22Rv1 (cell line): ENCODE measurements around the gene CST9.

Experiments
- H3K27ac ChIP-seq: fragments of 450-650 bp; 2 replicates; pipeline ENCODE4 v1.5.1; 2017
- CTCF ChIP-seq: fragments of 450-650 bp; IDR thresholded peaks from 2 replicates; pipeline ENCODE4 v1.5.1; 2017; ENCODE audit warnings: mild to moderate bottlenecking
- ZFX ChIP-seq: fragments of 450-650 bp; IDR thresholded peaks from 2 replicates; pipeline ENCODE4 v1.6.1; 2017; ENCODE audit warnings: antibody characterized with exemption, borderline replicate concordance

The CST9 gene

GRCh38 chr20:23631981-23632710 is 26.4 kb upstream of the CST9 start:
- H3K27ac ChIP-seq = no peak overlapping the region
- TF ChIP-seq ZFX (no peak), CTCF (no peak)

GRCh38 chr20:23631226-23631822 is 25.6 kb upstream of the CST9 start:
- H3K27ac ChIP-seq = no peak overlapping the region
- no peak for TF ChIP-seq ZFX
- TF ChIP-seq CTCF = no peak

DNA sequence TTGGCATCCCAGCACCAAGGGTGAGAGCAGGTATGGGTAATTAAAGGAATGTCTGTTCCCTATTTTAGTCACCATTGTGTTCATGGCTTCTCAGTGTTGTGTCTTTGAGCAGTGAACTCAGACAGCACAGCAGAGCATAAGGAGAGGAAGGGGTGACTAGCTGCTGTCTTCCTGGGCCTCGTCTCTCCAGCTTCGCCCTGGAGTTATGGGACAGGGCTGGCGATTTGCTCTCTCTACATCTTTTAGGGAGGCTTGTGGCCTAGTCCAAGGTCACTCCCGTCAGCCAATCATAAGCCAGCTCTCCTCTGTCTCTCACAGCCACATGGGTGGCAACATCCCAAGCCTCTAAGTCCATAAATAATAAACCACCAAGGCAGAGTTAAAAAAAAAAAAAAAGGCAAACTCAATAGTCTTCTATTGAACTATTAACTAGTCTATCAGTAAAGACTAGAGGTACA is 24.7 kb upstream of the CST9 start:
- no peak for TF ChIP-seq CTCF
- TF ChIP-seq ZFX = no peak
- H3K27ac ChIP-seq = no peak overlapping the region

GRCh38 chr20:23629542-23630391 is 24.1 kb upstream of the CST9 start:
- no peak overlapping the region for H3K27ac ChIP-seq
- TF ChIP-seq CTCF (no peak), ZFX (no peak)

DNA sequence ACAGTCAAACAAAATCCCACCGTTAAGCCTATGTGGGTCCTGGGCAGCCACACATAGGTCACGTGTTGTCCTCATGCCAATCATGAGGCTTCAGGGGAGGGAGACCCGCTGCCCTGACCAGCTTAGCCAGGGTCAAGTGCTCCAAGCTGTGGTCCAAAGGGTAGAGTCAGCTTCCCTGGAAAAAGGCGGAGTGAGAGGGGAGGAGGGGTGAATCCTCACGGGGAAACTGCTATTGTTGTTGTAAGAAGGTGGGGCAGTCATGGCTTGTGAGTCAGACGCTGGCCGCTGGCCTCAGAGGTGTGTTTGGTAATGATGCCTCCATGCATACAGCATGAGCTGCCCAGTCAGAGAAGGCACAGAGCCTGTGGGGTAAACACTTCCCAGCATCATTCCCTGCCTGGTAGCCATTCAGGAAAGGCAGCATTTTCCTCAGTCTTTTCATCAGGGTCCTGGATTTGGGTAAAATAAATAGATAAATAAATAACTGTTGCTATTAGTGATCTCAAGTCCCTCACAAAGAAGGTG is 23.4 kb upstream of the CST9 start:
- H3K27ac ChIP-seq = no peak overlapping the region
- TF ChIP-seq CTCF = no peak
- TF ChIP-seq ZFX = no peak

GRCh38 chr20:23628402-23629016 is 22.8 kb upstream of the CST9 start:
- no peak overlapping the region for H3K27ac ChIP-seq
- TF ChIP-seq ZFX (no peak), CTCF (no peak)
